NCI-H2029 treated with DMSO at 0.1 percent for 48 hours (cell line): ENCODE data around the gene FBP2.
"Not testable (repeated sequence)": the region's sequence is repeated elsewhere in the genome, so short reads cannot be mapped to it uniquely, and the experiment has no call there.

Experiments used
- DNase-seq: peaks from one replicate; lab custom pipeline; 2025; lab: John Stamatoyannopoulos, UW

Gene FBP2

DNA sequence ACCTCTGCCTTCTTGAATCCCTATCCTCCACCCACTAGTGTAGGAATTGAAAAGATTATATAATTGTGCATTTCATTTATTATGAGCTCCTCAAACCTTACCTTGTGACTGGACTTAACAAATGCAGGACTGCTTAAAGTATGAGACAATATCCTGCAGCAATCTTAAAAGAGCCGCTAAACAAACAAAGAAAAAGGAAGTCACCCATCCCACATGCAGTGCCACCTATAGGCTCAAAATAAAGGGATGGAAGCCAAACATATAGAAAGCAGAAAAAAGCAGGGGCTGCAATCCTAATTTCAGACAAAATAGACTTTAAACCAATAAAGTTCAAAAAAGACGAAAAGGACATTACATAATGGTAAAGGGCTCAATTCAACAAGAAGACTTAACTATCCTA lies 30.1 kb downstream of the FBP2 start:
- DNase-seq, result no peak

- no peak for DNase-seq
These were observed 33.4 kb downstream of the FBP2 start for GRCh38 chr9:94560237-94560636.

DNA sequence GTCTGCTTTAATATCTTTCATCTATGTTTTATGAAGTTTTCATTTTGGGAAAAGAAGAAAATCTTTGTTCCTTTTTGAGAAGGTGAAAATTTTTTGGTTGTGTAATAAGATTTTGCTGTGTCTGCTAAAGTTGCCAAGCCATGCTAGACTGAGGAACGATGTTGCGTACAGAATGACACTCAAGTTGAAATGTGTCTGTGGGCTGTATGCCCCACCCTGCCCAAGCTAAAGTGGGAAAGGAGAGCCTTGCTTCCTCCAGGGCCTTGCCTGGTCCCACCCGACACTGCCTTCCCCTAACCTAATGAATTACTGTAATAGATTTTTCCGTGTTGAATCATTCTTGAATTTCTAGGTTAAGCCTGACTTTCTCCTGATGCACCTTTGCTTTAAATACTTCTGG lies 36.2 kb downstream of the FBP2 start:
- DNase-seq, result no peak

GRCh38 chr9:94554439-94555331 lies 38.9 kb downstream of the FBP2 start, which contains the start of gene PCAT7:
PCAT7 (plus strand) TSS chr9:94555083.
- peak; percentile 77 for DNase-seq

- DNase-seq, result no peak
These were observed 39.6 kb downstream of the FBP2 start for GRCh38 chr9:94554078-94554438.

GRCh38 chr9:94553029-94553938 lies 40.3 kb downstream of the FBP2 start:
- no peak for DNase-seq

- DNase-seq, result no peak
These were observed 47.7 kb downstream of the FBP2 start for GRCh38 chr9:94545940-94546339.

DNA sequence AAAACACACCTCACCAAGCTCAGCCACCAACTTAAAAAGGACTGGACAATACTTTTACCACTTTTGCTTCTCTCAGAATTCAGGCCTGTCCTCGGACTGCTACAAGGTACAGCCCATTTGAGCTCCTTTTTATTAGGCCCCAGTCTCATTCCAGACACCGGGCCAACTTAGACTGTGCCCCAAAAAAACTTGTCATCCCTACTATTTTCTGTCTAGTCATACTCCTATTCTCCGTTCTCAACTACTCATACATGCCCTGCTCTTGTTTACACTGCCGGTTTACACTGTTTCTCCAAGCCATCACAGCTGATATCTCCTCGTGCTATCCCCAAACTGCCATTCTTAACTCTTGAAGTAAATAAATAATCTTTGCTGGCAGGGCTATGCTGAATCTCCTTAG lies 49.3 kb downstream of the FBP2 start:
- DNase-seq, result not testable (repeated sequence)

GRCh38 chr9:94538908-94539307 lies 54.7 kb downstream of the FBP2 start:
- no peak for DNase-seq

DNA sequence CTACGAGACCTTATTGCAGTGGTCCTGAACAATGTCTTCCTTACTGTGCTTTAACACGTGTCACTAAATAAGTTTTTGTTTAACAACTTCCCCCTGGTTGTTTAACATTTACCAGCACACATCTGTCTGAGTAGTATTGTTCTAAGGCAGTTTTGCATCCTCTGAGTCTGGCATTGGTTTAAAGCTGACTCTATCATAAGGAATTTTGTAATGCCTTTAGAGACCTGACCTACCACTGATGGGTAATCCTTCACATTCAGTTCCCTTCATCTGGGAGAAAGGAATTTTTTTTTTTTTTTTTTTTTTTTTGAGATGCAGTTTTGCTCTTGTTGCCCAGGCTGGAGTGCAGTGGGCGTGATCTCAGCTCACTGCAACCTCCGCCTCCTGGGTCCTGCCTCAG lies 58.7 kb downstream of the FBP2 start:
- no peak for DNase-seq

DNA sequence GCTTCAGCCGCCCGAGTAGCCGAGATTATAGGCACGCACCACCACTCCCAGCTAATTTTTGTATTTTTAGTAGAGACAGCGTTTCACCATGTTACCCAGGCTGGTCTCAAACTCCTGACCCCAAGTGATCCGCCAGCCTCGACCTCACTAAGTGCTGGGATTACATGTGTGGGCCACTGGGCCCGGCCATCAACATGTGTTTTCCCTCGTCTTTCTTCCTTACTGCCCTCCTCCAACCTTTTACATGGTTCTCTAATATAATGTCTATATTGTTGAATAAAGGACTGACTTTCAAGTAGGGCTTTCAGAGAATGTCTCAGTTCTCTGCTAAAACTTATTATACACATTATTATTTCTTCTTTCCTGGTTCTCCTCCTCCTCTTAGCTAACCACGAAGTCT lies 60.0 kb downstream of the FBP2 start:
- no peak for DNase-seq

DNA sequence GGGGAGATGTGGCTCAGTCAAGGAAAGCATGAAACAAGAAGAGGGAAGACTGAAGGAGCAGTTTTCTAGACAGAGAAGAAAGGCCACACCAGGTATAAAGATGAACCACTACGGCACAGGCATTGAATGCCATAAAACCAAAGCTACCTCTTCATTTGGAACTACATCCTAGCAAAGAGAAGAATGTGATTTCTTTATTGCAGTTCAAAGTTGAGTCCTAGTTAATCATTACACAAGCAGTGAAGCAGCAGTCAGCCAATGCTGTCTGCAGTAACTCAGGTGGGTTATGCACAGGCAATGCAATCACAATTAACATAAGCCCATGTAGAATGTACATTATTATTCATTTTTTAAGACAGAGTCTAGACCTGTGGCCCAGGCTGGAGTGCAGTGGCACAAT lies 60.5 kb downstream of the FBP2 start:
- DNase-seq, result no peak

DNA sequence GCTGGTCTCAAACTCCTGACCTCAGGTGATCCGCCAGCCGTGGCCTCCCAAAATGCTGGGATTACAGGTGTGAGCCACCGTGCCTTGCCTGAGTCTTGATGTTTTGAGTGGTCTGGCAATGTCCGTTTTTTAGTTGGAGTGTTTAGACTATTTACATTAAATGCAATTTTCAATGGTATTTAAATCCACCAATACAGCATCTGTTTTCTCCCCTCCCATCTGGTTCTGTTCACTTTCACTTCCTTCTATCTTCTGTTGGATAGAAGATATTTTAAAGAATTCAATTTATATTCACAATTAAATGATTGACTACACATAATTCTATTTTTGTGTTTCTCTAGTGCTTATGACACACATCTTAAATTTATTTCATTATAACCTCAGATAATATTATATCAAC lies 64.7 kb downstream of the FBP2 start:
- no peak for DNase-seq

- no peak for DNase-seq
These were observed 66.7 kb downstream of the FBP2 start for GRCh38 chr9:94526951-94527350.

- DNase-seq, result no peak
These were observed 67.4 kb downstream of the FBP2 start for GRCh38 chr9:94526271-94526670.

DNA sequence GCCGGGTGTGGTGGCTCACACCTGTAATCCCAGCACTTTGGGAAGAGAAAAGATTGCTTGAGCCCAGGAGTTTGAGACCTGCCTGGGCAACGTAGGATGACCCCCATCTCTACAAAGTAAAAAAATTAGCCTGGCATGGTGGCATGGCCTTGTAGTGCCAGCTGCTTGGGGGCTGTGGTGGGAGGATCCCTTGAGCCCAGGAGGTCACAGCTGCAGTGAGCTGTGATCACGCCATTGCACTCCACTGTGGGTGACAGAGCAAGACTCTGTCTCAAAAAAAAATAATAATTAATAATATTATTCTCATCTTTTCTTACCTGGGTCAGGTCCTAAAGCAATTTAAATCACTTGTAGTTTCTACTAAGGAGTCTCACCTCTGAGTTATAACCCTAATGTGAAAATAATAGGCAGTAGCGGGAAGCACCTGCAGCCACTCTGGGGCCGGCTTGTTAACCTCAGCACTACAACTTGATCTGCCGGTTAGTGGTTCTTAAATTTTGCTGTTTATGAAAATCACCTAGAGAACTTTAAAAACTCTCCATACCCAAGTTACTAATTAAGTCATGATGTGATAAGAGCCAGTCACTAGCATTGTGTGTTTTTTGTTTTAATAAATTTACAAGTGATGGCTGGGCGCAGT lies 68.1 kb downstream of the FBP2 start:
- DNase-seq, result no peak

DNA sequence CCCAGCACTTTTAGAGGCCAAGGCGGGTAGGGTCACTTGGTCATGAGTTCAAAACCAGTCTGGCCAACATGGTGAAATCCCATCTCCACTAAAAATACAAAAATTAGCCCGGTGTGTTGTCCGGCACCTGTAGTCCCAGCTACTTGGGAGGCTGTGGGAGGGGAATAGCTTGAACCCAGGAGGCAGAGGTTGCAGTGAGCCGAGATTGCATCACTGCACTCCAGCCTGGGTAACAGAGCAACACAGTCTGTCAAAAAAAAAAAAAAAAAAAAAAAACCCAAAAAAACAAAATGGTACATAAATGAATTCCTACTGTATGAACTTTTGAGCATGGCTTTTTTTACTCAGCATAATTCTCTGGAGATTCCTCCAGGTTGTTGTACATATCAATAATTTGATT lies 76.4 kb downstream of the FBP2 start:
- DNase-seq, result no peak

DNA sequence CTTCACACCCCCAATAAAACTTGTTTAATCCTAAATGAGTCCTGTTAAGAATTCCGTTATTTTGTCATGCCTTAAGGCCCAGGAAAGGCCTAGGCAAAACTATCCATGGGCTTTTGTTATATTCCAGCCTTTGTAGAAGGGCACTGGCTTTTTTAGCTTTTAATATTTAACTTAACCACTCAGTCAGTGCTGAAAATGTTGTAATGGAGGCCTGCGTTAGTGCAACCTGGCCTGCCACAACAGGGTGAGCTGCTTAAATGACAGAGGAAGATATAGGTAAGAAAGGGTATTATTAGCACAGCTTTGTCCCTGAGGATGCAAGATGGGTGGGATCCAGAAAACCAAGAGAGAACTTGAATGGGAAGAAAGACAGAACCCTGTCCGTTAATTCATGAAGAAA lies 78.9 kb downstream of the FBP2 start:
- no peak for DNase-seq

DNA sequence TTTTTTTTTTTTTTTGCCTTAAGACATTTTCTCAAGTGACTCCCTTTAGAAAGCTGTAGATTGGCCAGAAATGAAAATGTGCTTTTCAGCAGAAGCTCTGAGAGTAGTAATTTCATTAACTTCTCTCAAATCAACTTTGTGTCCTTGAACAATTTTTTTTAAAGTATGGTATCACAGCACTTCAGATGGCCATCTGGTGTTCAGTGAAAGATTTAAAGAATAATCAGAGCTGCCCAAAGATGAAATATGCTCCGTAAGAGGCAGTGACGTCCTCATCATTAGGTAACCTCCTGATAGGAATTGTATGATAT lies 81.7 kb downstream of the FBP2 start:
- DNase-seq, result no peak

GRCh38 chr9:94511134-94511954 lies 82.3 kb downstream of the FBP2 start:
- DNase-seq, result no peak
